Hepatocyte (in vitro differentiated cells): ENCODE data around the gene SAP130. TPM values are rescaled to one million over a fixed set of nuclear protein-coding genes. Genes with fewer than 3 reads are reported as not detected.

Experiments used
- DNase-seq: peaks from one replicate; pipeline ENCODE4 v3.0.0-alpha.2; 2016; ENCODE audit warnings: low spot score
- H2AFZ ChIP-seq: fragments of 200-600 bp; sonication (generic); 2 replicates; pipeline ENCODE4 v1.6.0; 2016; ENCODE audit warnings: antibody characterized with exemption, mild to moderate bottlenecking
- H3K27ac ChIP-seq: fragments of 200-600 bp; sonication (generic); 2 replicates; pipeline ENCODE4 v1.5.1; 2016; ENCODE audit warnings: mild to moderate bottlenecking
- H3K27me3 ChIP-seq: fragments of 200-600 bp; sonication (generic); 2 replicates; pipeline ENCODE4 v1.6.1; 2016
- H3K36me3 ChIP-seq: fragments of 200-600 bp; sonication (generic); replicated peaks from 2 replicates; pipeline ENCODE4 v1.5.1; 2016; ENCODE audit warnings: low read depth; ENCODE audit not compliant: insufficient read depth
- H3K4me1 ChIP-seq: fragments of 200-600 bp; sonication (generic); 2 replicates; pipeline ENCODE4 v1.5.1; 2016; ENCODE audit warnings: mild to moderate bottlenecking, moderate library complexity; ENCODE audit not compliant: insufficient read depth
- H3K4me2 ChIP-seq: fragments of 200-600 bp; sonication (generic); 2 replicates; pipeline ENCODE4 v1.6.0; 2016
- H3K4me3 ChIP-seq: fragments of 200-600 bp; sonication (generic); 2 replicates; pipeline ENCODE4 v1.5.1; 2016; ENCODE audit warnings: mild to moderate bottlenecking
- H3K79me2 ChIP-seq: fragments of 200-600 bp; sonication (generic); 2 replicates; pipeline ENCODE4 v1.6.0; 2017; ENCODE audit warnings: mild to moderate bottlenecking
- H3K9me2 ChIP-seq: fragments of 200-600 bp; sonication (generic); replicated peaks from 2 replicates; pipeline ENCODE4 v1.6.0; 2017; ENCODE audit warnings: mild to moderate bottlenecking; ENCODE audit not compliant: insufficient read depth
- H3K9me3 ChIP-seq: fragments of 200-600 bp; sonication (generic); 2 replicates; pipeline ENCODE4 v1.5.1; 2016; ENCODE audit warnings: low read depth, mild to moderate bottlenecking
- H4K20me1 ChIP-seq: fragments of 200-600 bp; sonication (generic); 2 replicates; pipeline ENCODE4 v1.6.0; 2016; ENCODE audit warnings: mild to moderate bottlenecking; ENCODE audit not compliant: insufficient read depth, poor library complexity, severe bottlenecking
- CTCF ChIP-seq: fragments of 200-600 bp; sonication (generic); IDR thresholded peaks from 2 replicates; pipeline ENCODE4 v1.5.1; 2016; ENCODE audit warnings: antibody characterized with exemption, mild to moderate bottlenecking; ENCODE audit not compliant: poor library complexity
- EZH2 ChIP-seq: fragments of 200-600 bp; sonication (generic); IDR thresholded peaks from 2 replicates; pipeline ENCODE4 v1.6.1; 2016; ENCODE audit warnings: antibody characterized with exemption, mild to moderate bottlenecking, borderline replicate concordance
- EZH2phosphoT487 ChIP-seq: fragments of 200-600 bp; sonication (generic); IDR thresholded peaks from one replicate; pipeline ENCODE4 v1.6.1; 2018; ENCODE audit warnings: antibody characterized with exemption, mild to moderate bottlenecking, low read depth, moderate library complexity; ENCODE audit not compliant: unreplicated experiment, severe bottlenecking
- WGBS: methylation state at CpG from one replicate; pipeline ENCODE4 v1.1.6; 2016; ENCODE audit warnings: low lambda C conversion rate; ENCODE audit errors: missing lambda C conversion rate; 5-methylcytosine and 5-hydroxymethylcytosine counted together
- polyA plus RNA-seq: library from polyadenylated mRNA; unstranded; fragments of >200 nt; fragmentation: Nextera tagmentation; extraction: Ambion mirVana; gene quantifications from 2 replicates; pipeline ENCODE4 v1.2.1, GENCODE V29; 2016
- total RNA-seq: library from RNA; depleted of rRNA; stranded (reverse); fragments of >200 nt; gene quantifications from 2 replicates; pipeline ENCODE4 v1.2.3, GENCODE V29; 2014

SAP130 gene
- total RNA-seq (12.6 and 18.8 TPM in 2 replicates), polyA plus RNA-seq (12.7 and 18.4 TPM in 2 replicates)

DNA sequence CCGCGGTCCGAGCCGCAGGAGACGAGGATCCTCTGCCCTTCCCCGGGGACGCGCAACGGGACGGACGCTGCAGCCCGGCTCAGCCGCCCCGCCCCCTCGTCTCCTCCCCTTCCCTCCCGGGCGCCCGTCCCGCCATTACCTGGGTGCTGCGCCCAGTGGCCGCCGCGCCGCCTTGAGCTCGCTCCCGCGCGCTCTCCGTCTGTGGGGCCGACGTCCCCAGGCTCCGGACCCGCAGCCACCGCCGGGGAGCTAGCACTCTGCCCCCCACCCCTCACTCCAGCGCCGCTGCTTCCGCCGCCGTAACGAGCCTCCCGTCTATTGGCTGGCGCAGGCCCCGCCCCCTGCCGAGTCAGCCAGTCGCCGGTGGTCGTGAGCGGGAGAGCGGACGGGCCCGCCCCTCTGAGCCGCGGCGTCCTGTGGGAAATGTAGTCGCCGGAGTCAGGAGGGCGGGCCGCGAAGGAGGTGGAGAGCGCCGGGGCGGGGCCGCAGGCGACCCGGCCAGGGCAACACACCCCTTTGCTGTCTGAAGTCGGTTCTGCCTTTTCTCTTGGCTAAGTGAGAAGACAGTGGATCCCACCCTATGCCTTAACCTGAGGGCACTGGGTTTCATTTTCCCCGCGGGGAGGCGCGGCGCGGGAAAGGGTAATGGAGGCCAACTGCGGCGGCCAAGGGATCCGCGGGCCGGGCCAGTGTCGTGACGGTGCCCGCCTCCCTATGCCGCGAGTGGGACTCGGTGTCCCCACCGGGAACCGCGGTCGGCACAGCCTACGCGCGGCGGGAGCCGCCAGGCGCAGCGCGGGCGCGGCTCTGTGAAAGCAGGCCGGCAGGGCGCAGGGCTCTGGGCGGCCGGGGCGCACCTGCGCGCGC lies at the start of gene SAP130:
Gene SAP130 (minus strand): TSS at position 259 of the 867 bp plus-strand sequence. CDS start 1,767 bp downstream, outside the sequence.
- WGBS = under 1% methylated on average over 76 of the region's 106 CpGs

DNA sequence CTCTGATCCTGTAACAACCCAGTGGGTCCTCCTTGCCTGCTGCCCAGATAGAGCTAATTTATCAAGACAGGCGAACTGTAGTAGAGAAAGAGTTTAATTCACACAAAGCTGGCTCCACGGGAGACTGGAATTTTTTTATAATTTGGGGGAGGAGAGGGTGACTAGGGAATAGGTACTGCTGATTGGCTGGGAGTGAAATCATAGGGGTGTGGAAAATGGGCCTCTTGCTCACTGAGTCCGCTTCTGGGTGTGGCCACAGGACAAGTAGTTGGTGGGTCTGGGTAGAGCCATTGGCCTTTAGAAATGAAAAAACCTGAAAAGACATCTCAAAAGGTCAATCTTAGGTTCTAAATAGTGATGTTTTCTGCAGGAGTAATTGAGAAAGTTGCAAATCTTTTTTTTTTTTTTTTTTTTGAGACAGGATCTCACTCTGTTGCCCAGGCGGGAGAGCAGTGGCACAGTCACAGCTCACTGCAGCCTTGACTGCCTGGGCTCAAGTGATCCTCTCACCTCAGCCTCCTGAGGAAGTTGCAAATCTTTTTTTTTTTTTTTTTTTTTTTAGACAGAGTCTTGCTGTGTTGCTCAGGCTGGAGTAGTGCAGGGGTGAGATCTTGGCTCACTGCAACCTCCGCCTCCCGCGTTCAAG lies 48.7 kb upstream of the SAP130 start:
- no peak overlapping the region for H3K4me2 ChIP-seq
- no peaks in the 10 kb centered on the region for H4K20me1 ChIP-seq
- H3K36me3 ChIP-seq = no peaks in the 10 kb centered on the region
- no peaks in the 10 kb centered on the region for H3K9me3 ChIP-seq
- no peak overlapping the region for H3K4me3 ChIP-seq
- no peaks in the 10 kb centered on the region for H3K4me1 ChIP-seq
- H3K27me3 ChIP-seq = no peaks in the 10 kb centered on the region
- no peak for DNase-seq
- H3K9me2 ChIP-seq = no peaks in the 10 kb centered on the region
- no peak overlapping the region for H2AFZ ChIP-seq
- 97% methylated on average over 7 of the region's 7 CpGs for WGBS
- H3K27ac ChIP-seq = no peak overlapping the region
- no peak for TF ChIP-seq EZH2
- no peak for TF ChIP-seq CTCF
- no peak for TF ChIP-seq EZH2phosphoT487
- no peaks in the 10 kb centered on the region for H3K79me2 ChIP-seq

More for the DNA sequence above, at the start of gene SAP130:
- Histone ChIP-seq H2AFZ (peak within 1 kb of the TSS; percentile 89), H3K27me3 (no peaks in the 10 kb centered on the region), H3K4me1 (peaks cover 10% of the 10 kb centered on the region), H3K9me3 (no peaks in the 10 kb centered on the region), H4K20me1 (peaks cover 9% of the 10 kb centered on the region), H3K4me3 (peak within 1 kb of the TSS; percentile 80), H3K27ac (peak within 1 kb of the TSS; percentile 76), H3K4me2 (peak within 1 kb of the TSS; percentile 77), H3K9me2 (no peaks in the 10 kb centered on the region), H3K36me3 (no peaks in the 10 kb centered on the region), H3K79me2 (peaks cover 38% of the 10 kb centered on the region)
- TF ChIP-seq CTCF = no peak
- TF ChIP-seq EZH2phosphoT487 = no peak
- TF ChIP-seq EZH2 = no peak
- DNase-seq = peak; percentile 99

DNA sequence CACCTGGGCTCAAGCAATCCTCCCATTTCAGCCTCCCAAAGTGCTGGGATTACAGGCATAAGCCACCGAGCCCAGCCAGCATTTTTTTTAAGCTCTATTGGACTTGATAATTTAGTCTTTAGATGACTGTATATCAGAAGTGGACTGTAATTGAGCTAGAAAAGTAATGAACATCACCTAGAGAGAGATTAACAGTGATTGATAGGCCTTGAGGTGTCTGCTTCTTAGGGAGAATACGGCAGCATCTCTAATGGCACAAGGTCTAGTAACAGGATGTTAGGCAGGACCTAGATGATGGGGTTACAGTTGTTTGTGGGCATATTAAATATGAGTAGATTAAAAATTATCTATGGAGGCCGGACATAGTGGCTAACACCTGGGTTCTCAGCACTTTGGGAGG lies 45.4 kb upstream of the SAP130 start:
- Histone ChIP-seq H3K36me3 (no peaks in the 10 kb centered on the region), H3K79me2 (no peaks in the 10 kb centered on the region), H2AFZ (no peak overlapping the region), H3K9me3 (no peaks in the 10 kb centered on the region), H3K27me3 (no peaks in the 10 kb centered on the region), H3K4me1 (no peaks in the 10 kb centered on the region), H3K27ac (no peak overlapping the region), H4K20me1 (no peaks in the 10 kb centered on the region), H3K9me2 (no peaks in the 10 kb centered on the region), H3K4me3 (no peak overlapping the region), H3K4me2 (no peak overlapping the region)
- no peak for TF ChIP-seq EZH2
- no peak for TF ChIP-seq EZH2phosphoT487
- TF ChIP-seq CTCF = no peak
- DNase-seq = no peak
- WGBS = 88% methylated on average over 3 of the region's 3 CpGs
